ENCODE measurements around the gene PLCB1.

PLCB1 gene

GRCh38 chr20:8803065-8803464 is 671.0 kb downstream of the PLCB1 start:
- no peaks in the 10 kb centered on the region for H3K79me2 ChIP-seq (ENCODE audit: insufficient read depth, low read depth)
- no peak for TF ChIP-seq CTCF (conservative IDR thresholded peaks at IDR 0.05; ENCODE audit: low read depth, low read length)
- peaks cover 44% of the 10 kb centered on the region for H3K4me1 ChIP-seq (ENCODE audit: low read depth, poor library complexity, severe bottlenecking)
- H2AFZ ChIP-seq (ENCODE audit: low read depth): no peak overlapping the region
- H3K4me3 ChIP-seq (IDR thresholded peaks at IDR 0.05; ENCODE audit: insufficient read depth, low read depth, low read length): no peak overlapping the region
- no peaks in the 10 kb centered on the region for H3K36me3 ChIP-seq (ENCODE audit: insufficient read depth)
- H3K4me2 ChIP-seq: no peak overlapping the region
- H3K27me3 ChIP-seq (ENCODE audit: insufficient read depth, low read depth): no peaks in the 10 kb centered on the region
- H4K20me1 ChIP-seq (ENCODE audit: insufficient read depth): no peaks in the 10 kb centered on the region
- no peak overlapping the region for H3K9ac ChIP-seq
- H3K27ac ChIP-seq: no peak overlapping the region

GRCh38 chr20:8803941-8804340 is 671.9 kb downstream of the PLCB1 start:
- Histone ChIP-seq H3K79me2 (ENCODE audit: insufficient read depth, low read depth) (no peaks in the 10 kb centered on the region), H3K4me1 (ENCODE audit: low read depth, poor library complexity, severe bottlenecking) (peaks cover 52% of the 10 kb centered on the region), H3K36me3 (ENCODE audit: insufficient read depth) (no peaks in the 10 kb centered on the region), H3K27me3 (ENCODE audit: insufficient read depth, low read depth) (no peaks in the 10 kb centered on the region), H2AFZ (ENCODE audit: low read depth) (no peak overlapping the region), H3K4me2 (no peak overlapping the region), H3K9ac (no peak overlapping the region), H4K20me1 (ENCODE audit: insufficient read depth) (no peaks in the 10 kb centered on the region), H3K4me3 (IDR thresholded peaks at IDR 0.05; ENCODE audit: insufficient read depth, low read depth, low read length) (no peak overlapping the region), H3K27ac (no peak overlapping the region)
- no peak for TF ChIP-seq CTCF (conservative IDR thresholded peaks at IDR 0.05; ENCODE audit: low read depth, low read length)

- Histone ChIP-seq H3K4me2 (peak overlapping the region; percentile 33), H2AFZ (ENCODE audit: low read depth) (peak overlapping the region; percentile 41; the same call in 1 of the 2 replicates), H3K27me3 (ENCODE audit: insufficient read depth, low read depth) (no peaks in the 10 kb centered on the region), H3K9ac (peak overlapping the region; percentile 35; the same call in 1 of the 2 replicates), H3K27ac (peak overlapping the region; percentile 85), H3K79me2 (ENCODE audit: insufficient read depth, low read depth) (no peaks in the 10 kb centered on the region), H3K36me3 (ENCODE audit: insufficient read depth) (no peaks in the 10 kb centered on the region), H4K20me1 (ENCODE audit: insufficient read depth) (no peaks in the 10 kb centered on the region), H3K4me3 (IDR thresholded peaks at IDR 0.05; ENCODE audit: insufficient read depth, low read depth, low read length) (no peak overlapping the region), H3K4me1 (ENCODE audit: low read depth, poor library complexity, severe bottlenecking) (peaks cover 52% of the 10 kb centered on the region)
- no peak for TF ChIP-seq CTCF (conservative IDR thresholded peaks at IDR 0.05; ENCODE audit: low read depth, low read length)
These were observed 673.8 kb downstream of the PLCB1 start for GRCh38 chr20:8805737-8806442.

GRCh38 chr20:8807480-8808201 is 675.6 kb downstream of the PLCB1 start:
- Histone ChIP-seq H3K79me2 (ENCODE audit: insufficient read depth, low read depth) (no peaks in the 10 kb centered on the region), H3K9ac (no peak overlapping the region; the same call in 1 of the 2 replicates), H2AFZ (ENCODE audit: low read depth) (no peak overlapping the region; the same call in 1 of the 2 replicates), H3K4me2 (peak overlapping the region; percentile 36), H3K4me1 (ENCODE audit: low read depth, poor library complexity, severe bottlenecking) (peaks cover 52% of the 10 kb centered on the region), H3K4me3 (IDR thresholded peaks at IDR 0.05; ENCODE audit: insufficient read depth, low read depth, low read length) (no peak overlapping the region), H3K27ac (no peak overlapping the region; the same call in 1 of the 2 replicates), H3K36me3 (ENCODE audit: insufficient read depth) (no peaks in the 10 kb centered on the region), H3K27me3 (ENCODE audit: insufficient read depth, low read depth) (no peaks in the 10 kb centered on the region), H4K20me1 (ENCODE audit: insufficient read depth) (no peaks in the 10 kb centered on the region)
- no peak for TF ChIP-seq CTCF (conservative IDR thresholded peaks at IDR 0.05; ENCODE audit: low read depth, low read length)

Data from KMS-11 (cell line).